Panc1 (cell line): ENCODE measurements around the gene NPAS3. TPM values are rescaled to one million over a fixed set of nuclear protein-coding genes. Genes with fewer than 3 reads are reported as not detected.

Experiments
- ATAC-seq: fragments of 200-7000 bp; cut with Tn5 transposase; 2 replicates; pipeline ENCODE4 v1.9.1; 2020; ENCODE audit warnings: mild to moderate bottlenecking, moderate library complexity
- BruUV-seq: library from RNA; stranded (reverse); fragments of 400-500 nt; replicated peaks from 2 replicates; lab custom pipeline; 2021; lab: Mats Ljungman, UMichigan
- CTCF ChIA-PET: fragments of 300-600 bp; sonication (Branson Sonifier 250); formaldehyde crosslinking; loops from one replicate; lab custom pipeline; 2022; ENCODE audit warnings: antibody characterized with exemption; lab: Charles Lee
- POLR2A ChIA-PET: fragments of 300-600 bp; sonication (Branson Sonifier 250); formaldehyde crosslinking; loops from one replicate; lab custom pipeline; 2022; ENCODE audit warnings: antibody characterized with exemption; lab: Charles Lee
- DNase-seq: peaks from one replicate; pipeline ENCODE4 v3.0.0-alpha.2; 2010; ENCODE audit warnings: low read depth, low spot score
- H3K27ac ChIP-seq: 2 replicates; pipeline ENCODE4 v1.5.1; 2011; ENCODE audit warnings: mild to moderate bottlenecking, low read length, inconsistent platforms
- H3K27me3 ChIP-seq: fragments of 200-500 bp; sonication (Bioruptor generic); 2 replicates; pipeline ENCODE4 v1.6.0; 2014; ENCODE audit warnings: low read length, inconsistent platforms; ENCODE audit not compliant: control insufficient read depth, insufficient read depth
- H3K36me3 ChIP-seq: fragments of 200-500 bp; sonication (Bioruptor generic); 2 replicates; pipeline ENCODE4 v1.5.1; 2014; ENCODE audit warnings: inconsistent platforms, mild to moderate bottlenecking, low read length, moderate library complexity; ENCODE audit not compliant: control insufficient read depth, insufficient read depth
- H3K4me1 ChIP-seq: 2 replicates; pipeline ENCODE4 v1.5.1; 2011; ENCODE audit warnings: inconsistent platforms, mild to moderate bottlenecking, low read length, moderate library complexity; ENCODE audit not compliant: control insufficient read depth, insufficient read depth
- H3K4me3 ChIP-seq, 2 experiments: 2 replicates each; pipeline ENCODE4 v1.5.1; 2011 to 2012; ENCODE audit warnings: low read depth in 2 of 2, low read length in 2 of 2, mild to moderate bottlenecking in 2 of 2, inconsistent platforms in 1 of 2, moderate library complexity in 1 of 2
- H3K9me3 ChIP-seq: fragments of 200-500 bp; sonication (Bioruptor generic); 2 replicates; pipeline ENCODE4 v1.5.1; 2014; ENCODE audit warnings: low read depth, mild to moderate bottlenecking, inconsistent platforms, low read length, moderate library complexity; ENCODE audit not compliant: control insufficient read depth, insufficient read depth
- CTCF ChIP-seq: fragments of 450-650 bp; IDR thresholded peaks from 2 replicates; pipeline ENCODE4 v1.5.1; 2017; ENCODE audit warnings: mild to moderate bottlenecking
- POLR2AphosphoS5 ChIP-seq: IDR thresholded peaks from 2 replicates; pipeline ENCODE4 v1.6.1; 2012; ENCODE audit warnings: mild to moderate bottlenecking, low read depth, low read length, moderate library complexity
- REST ChIP-seq, 2 experiments: IDR thresholded peaks; 2 replicates each; pipeline ENCODE4 v1.6.1; 2011 to 2012; ENCODE audit warnings: low read depth in 2 of 2, control low read depth in 1 of 2, low read length in 1 of 2, mild to moderate bottlenecking in 1 of 2, moderate library complexity in 1 of 2; ENCODE audit not compliant: insufficient read depth in 1 of 2
- SIN3A ChIP-seq: IDR thresholded peaks from 2 replicates; pipeline ENCODE4 v1.6.1; 2012; ENCODE audit warnings: low read depth, mild to moderate bottlenecking, low read length, moderate library complexity, borderline replicate concordance; ENCODE audit not compliant: insufficient read depth
- TCF7L2 ChIP-seq: IDR thresholded peaks from 2 replicates; pipeline ENCODE4 v1.6.1; 2011; ENCODE audit warnings: mild to moderate bottlenecking, low read depth, low read length, inconsistent platforms
- in situ Hi-C: cut with HindIII; loops from 2 replicates; pipeline ENCODE4 v1.10.0; 2016; ENCODE audit warnings: low sequenced_read_pairs, low pct_unique_long_range_greater_than_20kb
- intact Hi-C: fragments of 100-400 bp; cut with micrococcal nuclease; formaldehyde crosslinking; loops from one replicate; pipeline ENCODE4 v1.10.0; 2022; ENCODE audit not compliant: unreplicated experiment
- total RNA-seq: library from RNA; stranded (reverse); gene quantifications from one replicate; pipeline ENCODE4 v1.2.1, GENCODE V29; 2021; ENCODE audit not compliant: unreplicated experiment

The NPAS3 gene
- total RNA-seq, 1 experiment from 2014 or later, result 0.23 TPM

GRCh38 chr14:33469898-33470297 is 531.2 kb downstream of the NPAS3 start:
- DNase-seq, result no peak
- intact Hi-C loops (no loop called here), in situ Hi-C loops (no loop called here)
- no peaks in the 10 kb centered on the region for H3K36me3 ChIP-seq
- no peaks in the 10 kb centered on the region for H3K27me3 ChIP-seq
- no peak for ATAC-seq
- no peak for TF ChIP-seq SIN3A
- TF ChIP-seq CTCF, result no peak
- no peak for TF ChIP-seq TCF7L2
- TF ChIP-seq POLR2AphosphoS5, result no peak
- no peak for TF ChIP-seq REST (IDR thresholded peaks at IDR 0.05; ENCODE audit: insufficient read depth in 1 of 2, low read depth in 2 of 2, low read length in 1 of 2)
- H3K4me3 ChIP-seq, result no peak overlapping the region
- no peak overlapping the region for H3K27ac ChIP-seq
- BruUV-seq, result no TSS peak
- ChIA-PET CTCF (no interaction called here), POLR2A (no interaction called here)
- H3K4me1 ChIP-seq, result no peaks in the 10 kb centered on the region
- H3K9me3 ChIP-seq, result no peaks in the 10 kb centered on the region

- ChIA-PET POLR2A (no interaction called here), CTCF (no interaction called here)
- Histone ChIP-seq H3K4me3 (no peak overlapping the region), H3K27me3 (no peaks in the 10 kb centered on the region), H3K36me3 (no peaks in the 10 kb centered on the region), H3K27ac (no peak overlapping the region), H3K4me1 (no peaks in the 10 kb centered on the region), H3K9me3 (no peaks in the 10 kb centered on the region)
- in situ Hi-C loops, result no loop called here
- DNase-seq (no peak), ATAC-seq (no peak)
- intact Hi-C loops, result no loop called here
- no TSS peak for BruUV-seq
- no peak for TF ChIP-seq CTCF
- no peak for TF ChIP-seq TCF7L2
- no peak for TF ChIP-seq POLR2AphosphoS5
- TF ChIP-seq SIN3A, result no peak
- no peak for TF ChIP-seq REST (IDR thresholded peaks at IDR 0.05; ENCODE audit: insufficient read depth in 1 of 2, low read depth in 2 of 2, low read length in 1 of 2)
These were observed 533.1 kb downstream of the NPAS3 start for GRCh38 chr14:33471776-33472175.
